A549 treated with AZD2906 at 1 μM for 4 hours (cell line): ENCODE results near the gene VCL. TPM values are rescaled to one million over a fixed set of nuclear protein-coding genes. Genes with fewer than 3 reads are reported as not detected.

Source experiments
- total RNA-seq: library from RNA; stranded (reverse); fragments of 200-300 nt; extraction: Qiagen RNA extraction; gene quantifications from 5 replicates; pipeline ENCODE4 v1.2.3, GENCODE V29; 2022

Gene VCL
- total RNA-seq: 190 to 251 TPM (median 238 TPM) in 5 replicates

GRCh38 chr10:73997787-73998622 is at the start of gene VCL:
Gene VCL, plus strand, starts transcription at chr10:73998116. Its CDS starts 92 bp downstream, at chr10:73998208.

DNA sequence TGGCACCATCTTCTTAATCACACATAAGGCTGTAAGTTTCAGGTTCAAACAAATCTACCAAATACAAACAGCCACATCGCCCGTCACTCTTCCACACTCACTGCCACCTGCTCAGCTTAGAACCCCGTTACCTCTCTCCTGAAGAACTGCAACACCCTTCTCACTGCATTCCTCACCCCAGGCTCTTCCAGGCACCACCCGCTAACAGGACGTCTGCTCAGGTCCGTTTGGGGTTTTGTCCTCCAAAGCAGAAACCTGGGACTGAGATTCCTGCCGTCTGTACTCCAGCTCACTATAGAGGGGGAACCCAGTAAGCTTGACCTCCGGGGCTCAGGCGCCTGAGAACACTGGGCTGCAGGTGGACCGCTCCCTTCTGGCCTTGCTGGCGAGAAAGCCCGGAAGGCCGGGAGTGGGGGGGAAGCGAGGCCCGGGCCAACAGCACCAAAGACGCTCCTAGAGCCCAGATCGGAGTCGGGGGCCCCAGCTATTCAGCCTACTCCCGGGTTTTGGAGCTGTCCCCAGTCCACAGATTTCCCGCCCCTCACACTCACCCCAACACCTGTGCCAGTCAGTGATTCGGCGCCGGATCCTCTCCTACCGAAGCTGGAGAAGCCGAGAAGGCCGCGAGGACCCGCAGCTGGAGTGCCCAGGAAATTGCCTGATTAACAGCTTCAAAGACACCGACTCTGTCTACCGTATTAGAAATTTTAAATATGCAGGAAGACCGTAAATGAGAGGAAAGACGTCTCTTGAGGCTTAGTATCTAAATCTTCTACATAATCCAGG is 152.5 kb downstream of the VCL start, which contains the start of gene AP3M1:
AP3M1 (minus strand) TSS at position 625 of the 786 bp plus-strand sequence. CDS start 12,449 bp downstream, outside the sequence.

GRCh38 chr10:74150990-74151878 is 153.3 kb downstream of the VCL start, which contains the start of gene ADK:
Gene ADK, plus strand, starts transcription at chr10:74151221. Its CDS starts 58 bp downstream, at chr10:74151279.

Other genes starting within 250 kb of the VCL start
- 59.1 to 72.4 TPM (median 64.6 TPM) in 5 replicates for gene CHCHD1, start 216.1 kb upstream of the VCL start, total RNA-seq
- gene ZSWIM8, start 212.5 kb upstream of the VCL start, total RNA-seq: 29.4 to 42.7 TPM (median 40.2 TPM) in 5 replicates
- gene NDST2, start 186.5 kb upstream of the VCL start, total RNA-seq: 15.0 to 19.2 TPM (median 15.5 TPM) in 5 replicates
- 16.6 to 20.5 TPM (median 18.5 TPM) in 5 replicates for gene CAMK2G, start 123.6 kb upstream of the VCL start, total RNA-seq
- gene PLAU, start 87.0 kb upstream of the VCL start, total RNA-seq: 105 to 142 TPM (median 116 TPM) in 5 replicates
- gene AP3M1, start 152.7 kb downstream of the VCL start, total RNA-seq: 27.6 to 36.2 TPM (median 30.7 TPM) in 5 replicates
- 30.7 to 32.7 TPM (median 32.4 TPM) in 5 replicates for gene ADK, start 153.1 kb downstream of the VCL start, total RNA-seq